ENCODE measurements around the gene KIAA1217. TPM values are rescaled to one million over a fixed set of nuclear protein-coding genes. Genes with fewer than 3 reads are reported as not detected.

KIAA1217 gene
- total RNA-seq, 2 experiments from 2014 or later, result 0.12 to 0.70 TPM

GRCh38 chr10:24240041-24240751 lies 31.3 kb downstream of the KIAA1217 start:
- H3K36me3 Mint-ChIP-seq, result no peaks in the 10 kb centered on the region
- peaks cover 6% of the 10 kb centered on the region for H3K27me3 Mint-ChIP-seq
- H3K4me3 Mint-ChIP-seq, result no peak overlapping the region
- DNase-seq (no peak), ATAC-seq (no peak)
- H3K4me1 Mint-ChIP-seq, result no peaks in the 10 kb centered on the region
- no peak overlapping the region for H3K27ac Mint-ChIP-seq
- H3K9me3 Mint-ChIP-seq (ENCODE audit: low read depth), result no peaks in the 10 kb centered on the region
- CTCF ChIA-PET, result no interaction called here

- no peak overlapping the region for H3K4me3 Mint-ChIP-seq
- H3K4me1 Mint-ChIP-seq, result no peaks in the 10 kb centered on the region
- no peak overlapping the region for H3K27ac Mint-ChIP-seq
- peaks cover 6% of the 10 kb centered on the region for H3K27me3 Mint-ChIP-seq
- ATAC-seq (no peak), DNase-seq (no peak)
- no peaks in the 10 kb centered on the region for H3K36me3 Mint-ChIP-seq
- CTCF ChIA-PET, result no interaction called here
- no peaks in the 10 kb centered on the region for H3K9me3 Mint-ChIP-seq (ENCODE audit: low read depth)
Observed at GRCh38 chr10:24241536-24242040, 32.6 kb downstream of the KIAA1217 start.

- CTCF ChIA-PET, result no interaction called here
- Mint-ChIP-seq H3K27ac (no peak overlapping the region), H3K4me1 (no peaks in the 10 kb centered on the region), H3K36me3 (no peaks in the 10 kb centered on the region), H3K27me3 (peaks cover 6% of the 10 kb centered on the region), H3K4me3 (no peak overlapping the region), H3K9me3 (ENCODE audit: low read depth) (no peaks in the 10 kb centered on the region)
- DNase-seq (no peak), ATAC-seq (no peak)
Observed at GRCh38 chr10:24242562-24242961, 33.6 kb downstream of the KIAA1217 start.

- Mint-ChIP-seq H3K27ac (no peak overlapping the region), H3K9me3 (ENCODE audit: low read depth) (no peaks in the 10 kb centered on the region), H3K4me1 (no peaks in the 10 kb centered on the region), H3K4me3 (no peak overlapping the region), H3K36me3 (no peaks in the 10 kb centered on the region), H3K27me3 (no peaks in the 10 kb centered on the region)
- CTCF ChIA-PET, result no interaction called here
- no peak for ATAC-seq
- no peak for DNase-seq
Observed at GRCh38 chr10:24246365-24246764, 37.4 kb downstream of the KIAA1217 start.

- no peak for ATAC-seq
- no peak overlapping the region for H3K4me3 Mint-ChIP-seq
Observed at GRCh38 chr10:24247841-24248240, 38.9 kb downstream of the KIAA1217 start.

GRCh38 chr10:24249829-24250415 lies 41.0 kb downstream of the KIAA1217 start:
- Mint-ChIP-seq H3K4me1 (no peaks in the 10 kb centered on the region), H3K27ac (no peak overlapping the region), H3K9me3 (ENCODE audit: low read depth) (no peaks in the 10 kb centered on the region), H3K4me3 (no peak overlapping the region), H3K27me3 (no peaks in the 10 kb centered on the region), H3K36me3 (no peaks in the 10 kb centered on the region)
- ATAC-seq (no peak), DNase-seq (no peak)
- CTCF ChIA-PET, result no interaction called here

More at GRCh38 chr10:24247841-24248240, 38.9 kb downstream of the KIAA1217 start:
- no peak for DNase-seq
- Mint-ChIP-seq H3K27ac (no peak overlapping the region), H3K36me3 (no peaks in the 10 kb centered on the region), H3K4me1 (no peaks in the 10 kb centered on the region), H3K9me3 (ENCODE audit: low read depth) (no peaks in the 10 kb centered on the region), H3K27me3 (no peaks in the 10 kb centered on the region)
- CTCF ChIA-PET, result no interaction called here

GRCh38 chr10:24251547-24251946 lies 42.6 kb downstream of the KIAA1217 start:
- CTCF ChIA-PET, result no interaction called here
- no peaks in the 10 kb centered on the region for H3K4me1 Mint-ChIP-seq
- no peak overlapping the region for H3K27ac Mint-ChIP-seq
- ATAC-seq (no peak), DNase-seq (no peak)
- H3K9me3 Mint-ChIP-seq (ENCODE audit: low read depth), result no peaks in the 10 kb centered on the region
- H3K4me3 Mint-ChIP-seq, result no peak overlapping the region
- H3K27me3 Mint-ChIP-seq, result no peaks in the 10 kb centered on the region
- H3K36me3 Mint-ChIP-seq, result no peaks in the 10 kb centered on the region

GRCh38 chr10:24254180-24254579 lies 45.2 kb downstream of the KIAA1217 start:
- Mint-ChIP-seq H3K4me1 (no peaks in the 10 kb centered on the region), H3K4me3 (no peak overlapping the region), H3K9me3 (ENCODE audit: low read depth) (no peaks in the 10 kb centered on the region), H3K27ac (no peak overlapping the region), H3K36me3 (no peaks in the 10 kb centered on the region), H3K27me3 (no peaks in the 10 kb centered on the region)
- CTCF ChIA-PET, result no interaction called here
- no peak for DNase-seq
- ATAC-seq, result no peak

GRCh38 chr10:24255115-24255880 lies 46.4 kb downstream of the KIAA1217 start:
- H3K4me3 Mint-ChIP-seq, result no peak overlapping the region
- no peaks in the 10 kb centered on the region for H3K36me3 Mint-ChIP-seq
- H3K27me3 Mint-ChIP-seq, result no peaks in the 10 kb centered on the region
- no peak for ATAC-seq
- no peak for DNase-seq
- CTCF ChIA-PET, result interaction anchor here (0.6 kb wide), 1 partner anchor 17 kb away, joined by 4 read pairs; no protein-coding TSS in a partner anchor
- no peak overlapping the region for H3K27ac Mint-ChIP-seq
- no peaks in the 10 kb centered on the region for H3K4me1 Mint-ChIP-seq
- no peaks in the 10 kb centered on the region for H3K9me3 Mint-ChIP-seq (ENCODE audit: low read depth)

GRCh38 chr10:24255881-24256311 lies 47.0 kb downstream of the KIAA1217 start:
- ATAC-seq, result no peak
- no peaks in the 10 kb centered on the region for H3K27me3 Mint-ChIP-seq
- DNase-seq, result no peak
- H3K4me3 Mint-ChIP-seq, result no peak overlapping the region
- H3K4me1 Mint-ChIP-seq, result no peaks in the 10 kb centered on the region
- no peaks in the 10 kb centered on the region for H3K9me3 Mint-ChIP-seq (ENCODE audit: low read depth)
- CTCF ChIA-PET, result interaction anchor here (0.6 kb wide), 1 partner anchor 18 kb away, joined by 4 read pairs; no protein-coding TSS in a partner anchor
- no peaks in the 10 kb centered on the region for H3K36me3 Mint-ChIP-seq
- H3K27ac Mint-ChIP-seq, result no peak overlapping the region

GRCh38 chr10:24256619-24257107 lies 47.7 kb downstream of the KIAA1217 start:
- Mint-ChIP-seq H3K9me3 (ENCODE audit: low read depth) (no peaks in the 10 kb centered on the region), H3K27ac (no peak overlapping the region), H3K4me1 (no peaks in the 10 kb centered on the region), H3K36me3 (no peaks in the 10 kb centered on the region), H3K27me3 (no peaks in the 10 kb centered on the region), H3K4me3 (no peak overlapping the region)
- no peak for ATAC-seq
- no peak for DNase-seq
- CTCF ChIA-PET, result no interaction called here

- CTCF ChIA-PET, result no interaction called here
- no peaks in the 10 kb centered on the region for H3K27me3 Mint-ChIP-seq
Observed at GRCh38 chr10:24257588-24257987, 48.6 kb downstream of the KIAA1217 start.

GRCh38 chr10:24259365-24260130 lies 50.6 kb downstream of the KIAA1217 start:
- Mint-ChIP-seq H3K9me3 (ENCODE audit: low read depth) (peaks cover 2% of the 10 kb centered on the region), H3K4me3 (no peak overlapping the region), H3K27ac (no peak overlapping the region), H3K36me3 (no peaks in the 10 kb centered on the region), H3K27me3 (no peaks in the 10 kb centered on the region), H3K4me1 (no peaks in the 10 kb centered on the region)
- DNase-seq (no peak), ATAC-seq (no peak)
- CTCF ChIA-PET, result no interaction called here

More at GRCh38 chr10:24257588-24257987, 48.6 kb downstream of the KIAA1217 start:
- ATAC-seq (no peak), DNase-seq (no peak)
- H3K4me3 Mint-ChIP-seq, result no peak overlapping the region
- no peaks in the 10 kb centered on the region for H3K4me1 Mint-ChIP-seq
- H3K27ac Mint-ChIP-seq, result no peak overlapping the region
- no peaks in the 10 kb centered on the region for H3K36me3 Mint-ChIP-seq
- peaks cover 2% of the 10 kb centered on the region for H3K9me3 Mint-ChIP-seq (ENCODE audit: low read depth)

All from activated CD8-positive, alpha-beta memory T cell treated with anti-CD3 and anti-CD28 coated beads, Interleukin-2, amount 10 ng/mL, durations not matched to agents 7 days and 5 days (primary cell).